Measurements from ENCODE around the gene GPR158.
"Not testable (repeated sequence)": the region's sequence is repeated elsewhere in the genome, so short reads cannot be mapped to it uniquely, and the experiment has no call there.

GPR158 gene

GRCh38 chr10:25296324-25296723 is 121.5 kb downstream of the GPR158 start:
- DNase-seq (ENCODE audit: low read depth): no peak

- DNase-seq (ENCODE audit: low read depth): no peak
Observed at GRCh38 chr10:25297466-25297865, 122.7 kb downstream of the GPR158 start.

- no peak for DNase-seq (ENCODE audit: low read depth)
Observed at GRCh38 chr10:25300073-25300472, 125.3 kb downstream of the GPR158 start.

GRCh38 chr10:25304606-25305005 is 129.8 kb downstream of the GPR158 start:
- no peak for DNase-seq (ENCODE audit: low read depth)

- no peak for DNase-seq (ENCODE audit: low read depth)
Observed at GRCh38 chr10:25306386-25306785, 131.6 kb downstream of the GPR158 start.

DNA sequence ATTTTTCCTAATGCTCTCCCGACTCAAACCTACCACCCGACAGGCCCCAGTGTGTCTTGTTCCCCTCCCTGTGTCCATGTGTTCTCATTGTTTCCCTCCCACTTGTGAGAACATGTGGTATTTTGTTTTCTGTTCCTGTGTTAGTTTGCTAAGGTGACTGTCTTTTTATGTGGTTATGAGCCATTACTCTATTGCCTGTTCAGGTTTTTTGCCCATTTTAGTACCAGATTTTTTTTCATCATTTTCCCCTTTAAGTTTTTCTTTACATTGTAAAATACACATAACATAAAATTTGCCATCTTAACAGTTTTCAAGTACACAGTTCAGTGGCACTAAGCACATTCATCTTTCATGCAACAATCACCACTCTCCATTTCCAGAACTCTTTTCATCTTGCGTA is 133.5 kb downstream of the GPR158 start:
- DNase-seq (ENCODE audit: low read depth): no peak

DNA sequence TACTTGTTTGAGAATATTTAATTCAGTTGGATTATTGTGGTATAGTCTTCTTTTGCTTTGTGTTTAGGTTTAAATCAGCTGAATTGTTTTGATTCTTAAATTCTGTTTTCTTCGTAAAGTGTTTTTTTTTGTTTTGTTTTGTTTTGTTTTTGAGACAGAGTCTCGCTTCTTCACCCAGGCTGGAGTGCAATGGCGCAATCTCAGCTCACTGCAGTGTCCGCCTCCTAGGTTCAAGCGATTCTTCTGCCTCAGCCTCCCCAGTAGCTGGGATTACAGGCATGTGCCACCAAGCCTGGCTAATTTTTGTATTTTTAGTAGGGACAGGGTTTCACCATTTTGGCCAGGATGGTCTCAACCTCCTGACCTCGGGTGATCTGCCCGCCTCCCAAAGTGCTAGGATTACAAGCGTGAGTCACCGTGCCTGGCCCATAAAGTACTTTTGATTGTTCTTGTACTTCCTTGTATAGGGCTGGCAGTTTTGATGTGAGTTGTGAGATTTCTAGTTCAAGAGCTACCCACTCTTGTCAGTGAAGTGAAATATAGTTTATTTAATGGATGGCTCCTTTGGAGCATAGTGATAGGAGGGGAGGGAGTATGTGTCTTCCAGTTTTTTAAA is 142.9 kb downstream of the GPR158 start:
- DNase-seq (ENCODE audit: low read depth): not testable (repeated sequence)

- no peak for DNase-seq (ENCODE audit: low read depth)
Observed at GRCh38 chr10:25327273-25327672, 152.5 kb downstream of the GPR158 start.

GRCh38 chr10:25328361-25328760 is 153.6 kb downstream of the GPR158 start:
- no peak for DNase-seq (ENCODE audit: low read depth)

GRCh38 chr10:25329587-25329986 is 154.8 kb downstream of the GPR158 start:
- DNase-seq (ENCODE audit: low read depth): not testable (repeated sequence)

DNA sequence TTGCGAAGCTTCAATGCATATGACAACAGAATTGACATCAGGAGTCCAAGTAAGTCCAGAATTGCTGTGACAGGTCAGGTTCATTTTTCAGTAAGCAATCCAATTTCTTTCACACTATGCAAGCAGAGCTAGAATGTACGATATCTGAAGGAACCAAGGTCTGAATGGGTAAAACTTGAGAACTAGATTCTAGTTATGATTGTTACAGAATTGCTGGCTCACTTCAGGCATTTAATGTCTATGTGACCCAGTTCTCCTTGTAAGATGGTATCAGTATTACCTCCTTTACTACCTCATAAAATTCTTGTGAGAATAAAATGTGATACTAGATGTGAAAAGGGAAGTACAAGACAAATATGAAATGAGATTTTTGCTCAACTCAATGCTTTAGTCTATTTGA is 159.6 kb downstream of the GPR158 start:
- DNase-seq (ENCODE audit: low read depth): no peak

DNA sequence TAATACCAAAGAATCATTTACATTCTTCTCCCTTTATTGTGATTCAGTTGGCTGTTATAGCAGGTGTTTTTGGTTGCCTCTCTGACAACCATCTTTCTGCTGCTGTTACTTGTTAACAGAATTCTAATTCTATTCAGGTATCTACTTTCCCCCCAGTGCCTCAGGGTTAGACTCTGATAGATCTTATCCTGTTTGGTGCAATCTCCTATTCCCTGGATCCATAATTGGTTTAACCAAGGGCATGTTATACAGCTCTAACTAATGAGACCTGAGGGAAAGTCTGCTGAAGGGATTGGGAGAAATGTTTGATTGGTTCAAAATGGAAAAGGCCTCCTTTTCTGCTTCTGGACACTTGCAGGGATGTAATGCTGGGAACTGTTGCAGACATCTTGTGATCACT is 161.5 kb downstream of the GPR158 start:
- DNase-seq (ENCODE audit: low read depth): no peak

DNA sequence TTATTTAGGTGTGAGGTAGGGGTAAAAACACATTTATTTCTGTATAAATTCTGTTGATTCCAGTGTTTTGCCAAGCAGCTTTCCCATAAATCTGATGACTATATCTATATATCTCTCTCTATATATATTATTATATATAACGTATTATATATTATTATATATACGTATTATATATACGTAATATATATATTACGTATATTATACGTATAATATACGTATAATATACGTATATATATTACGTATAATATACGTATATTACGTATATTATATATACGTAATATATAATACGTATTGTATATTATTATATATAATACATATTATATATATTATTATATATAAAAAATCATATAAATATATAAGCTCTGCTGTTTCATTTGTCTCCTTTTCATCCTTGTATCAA is 163.5 kb downstream of the GPR158 start:
- DNase-seq (ENCODE audit: low read depth): no peak

GRCh38 chr10:25339966-25340365 is 165.2 kb downstream of the GPR158 start:
- no peak for DNase-seq (ENCODE audit: low read depth)

GRCh38 chr10:25349520-25349919 is 174.7 kb downstream of the GPR158 start:
- no peak for DNase-seq (ENCODE audit: low read depth)

GRCh38 chr10:25356609-25357008 is 181.8 kb downstream of the GPR158 start:
- DNase-seq (ENCODE audit: low read depth): no peak

GRCh38 chr10:25357269-25357668 is 182.5 kb downstream of the GPR158 start:
- DNase-seq (ENCODE audit: low read depth): no peak

GRCh38 chr10:25382029-25382810 is 207.4 kb downstream of the GPR158 start:
- DNase-seq (ENCODE audit: low read depth): no peak

- not testable (repeated sequence) for DNase-seq (ENCODE audit: low read depth)
Observed at GRCh38 chr10:25382901-25383300, 208.1 kb downstream of the GPR158 start.

DNA sequence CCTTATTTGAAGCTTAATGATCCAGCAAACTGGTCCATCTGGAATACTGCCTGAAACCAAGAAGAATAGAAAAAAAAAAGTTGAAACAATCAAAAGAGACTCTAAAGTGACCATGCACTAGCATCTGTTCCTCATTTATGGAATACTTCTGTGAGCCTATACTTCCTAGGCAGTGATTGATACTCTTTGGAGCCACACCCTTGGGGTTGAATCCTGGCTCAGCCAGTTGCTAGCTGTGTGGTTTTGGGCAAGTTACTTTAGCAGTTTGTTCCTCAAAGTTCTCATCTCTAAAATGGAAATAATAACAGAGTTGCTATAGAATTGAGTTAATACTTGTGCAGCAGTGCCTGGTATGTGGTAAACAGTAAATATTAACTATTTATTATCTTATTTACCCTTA is 208.9 kb downstream of the GPR158 start:
- DNase-seq (ENCODE audit: low read depth): no peak

DNA sequence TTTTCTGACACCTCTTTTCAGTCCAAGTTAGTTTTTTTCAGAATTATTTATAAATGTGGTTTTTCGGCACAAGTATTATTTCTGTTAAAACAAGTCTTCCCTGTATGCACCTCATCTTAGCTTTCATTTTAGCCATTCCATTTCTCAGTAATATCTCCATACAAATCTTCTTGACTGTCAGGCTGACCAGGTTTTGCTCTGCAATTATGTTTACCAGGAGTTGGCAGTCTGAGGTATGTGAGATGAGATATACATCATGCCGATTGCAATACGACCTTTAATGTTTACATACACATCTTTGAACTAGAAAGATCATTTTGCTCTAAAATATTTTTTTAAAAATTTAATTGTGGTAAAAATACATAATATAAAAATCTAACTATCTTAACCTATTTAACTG is 209.8 kb downstream of the GPR158 start:
- DNase-seq (ENCODE audit: low read depth): no peak

DNA sequence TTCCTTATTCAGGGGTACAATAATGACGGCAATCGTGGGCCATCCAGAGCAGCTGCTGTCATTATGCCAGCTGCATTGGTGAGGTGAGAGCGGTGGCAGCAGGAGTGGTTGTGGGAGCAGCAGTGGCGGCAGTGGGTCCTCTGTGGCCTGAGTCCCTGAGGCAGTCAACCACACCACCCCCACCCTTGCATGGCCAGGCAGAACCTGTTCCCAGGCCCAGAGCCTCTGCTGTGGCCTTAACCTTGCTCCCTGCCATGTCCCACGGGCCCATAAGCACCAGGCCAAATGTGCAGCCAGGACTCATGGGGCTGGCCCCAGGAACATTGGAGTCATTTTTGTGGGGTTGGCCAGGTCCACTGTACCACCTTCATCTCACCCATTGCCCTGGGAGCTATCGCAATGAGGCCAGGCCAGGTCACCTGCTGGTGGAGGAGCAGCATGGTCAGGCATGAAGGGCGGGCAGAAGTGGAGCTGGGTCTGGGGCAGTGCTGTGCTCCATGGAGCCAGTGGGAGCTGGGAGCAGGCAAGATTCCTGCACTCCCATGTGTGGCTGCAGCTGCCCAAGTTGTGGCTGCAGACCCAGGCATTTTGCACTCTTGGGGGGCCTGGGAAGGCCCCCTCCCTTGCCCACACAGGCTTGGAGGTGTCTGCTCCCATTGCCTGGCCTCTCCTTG is 213.5 kb downstream of the GPR158 start:
- no peak for DNase-seq (ENCODE audit: low read depth)

GRCh38 chr10:25388862-25389206 is 214.0 kb downstream of the GPR158 start:
- DNase-seq (ENCODE audit: low read depth): no peak

Measured in EH (cell line).